NAMALWA (cell line): ENCODE measurements around the gene TBC1D22A.

Source experiments
- DNase-seq: peaks from one replicate; pipeline ENCODE4 v3.0.0-alpha.2; 2015; ENCODE audit warnings: low spot score

The TBC1D22A gene

GRCh38 chr22:47171441-47172221 is 409.2 kb downstream of the TBC1D22A start:
- no peak for DNase-seq

GRCh38 chr22:47172771-47173534 is 410.5 kb downstream of the TBC1D22A start:
- DNase-seq = no peak

- no peak for DNase-seq
Observed at GRCh38 chr22:47173535-47174021, 411.1 kb downstream of the TBC1D22A start.

- DNase-seq = no peak
Observed at GRCh38 chr22:47174096-47174495, 411.6 kb downstream of the TBC1D22A start.

- DNase-seq = no peak
Observed at GRCh38 chr22:47174671-47175112, 412.2 kb downstream of the TBC1D22A start.

- no peak for DNase-seq
Observed at GRCh38 chr22:47175151-47176025, 412.9 kb downstream of the TBC1D22A start.

GRCh38 chr22:47176026-47176389 is 413.6 kb downstream of the TBC1D22A start:
- DNase-seq = no peak

- no peak for DNase-seq
Observed at GRCh38 chr22:47176573-47177333, 414.3 kb downstream of the TBC1D22A start.

GRCh38 chr22:47177334-47177815 is 414.9 kb downstream of the TBC1D22A start:
- DNase-seq = no peak

GRCh38 chr22:47178339-47178738 is 415.9 kb downstream of the TBC1D22A start:
- no peak for DNase-seq

- DNase-seq = no peak
Observed at GRCh38 chr22:47180796-47181195, 418.3 kb downstream of the TBC1D22A start.

GRCh38 chr22:47187176-47187957 is 424.9 kb downstream of the TBC1D22A start:
- no peak for DNase-seq

- no peak for DNase-seq
Observed at GRCh38 chr22:47188261-47189055, 426.0 kb downstream of the TBC1D22A start.

GRCh38 chr22:47189056-47189916 is 426.8 kb downstream of the TBC1D22A start:
- no peak for DNase-seq

GRCh38 chr22:47190276-47190956 is 428.0 kb downstream of the TBC1D22A start:
- DNase-seq = no peak

GRCh38 chr22:47190957-47191670 is 428.7 kb downstream of the TBC1D22A start:
- DNase-seq = no peak
